Measurements from ENCODE around the gene RHOT2.

The RHOT2 gene

GRCh38 chr16:660132-660458 is 7.8 kb upstream of the RHOT2 start:
- no peak for TF ChIP-seq PKNOX1 (IDR thresholded peaks at IDR 0.05)
- no peak for TF ChIP-seq ZNF384 (IDR thresholded peaks at IDR 0.05)
- no peak for TF ChIP-seq TARDBP (IDR thresholded peaks at IDR 0.05)
- no peak for TF ChIP-seq LEF1 (IDR thresholded peaks at IDR 0.05; ENCODE audit: borderline replicate concordance)
- TF ChIP-seq FOXA1 (IDR thresholded peaks at IDR 0.05) = no peak
- TF ChIP-seq SUZ12 (IDR thresholded peaks at IDR 0.05) = no peak
- TF ChIP-seq CTBP1 (IDR thresholded peaks at IDR 0.05; ENCODE audit: borderline replicate concordance) = no peak
- no peak for TF ChIP-seq L3MBTL2 (conservative IDR thresholded peaks at IDR 0.05)
- DNase-seq (ENCODE audit: extremely low spot score) = no peak
- POLR2A ChIA-PET = interaction anchor here (1.4 to 2.2 kb wide), 4 partner anchors 10 to 20 kb away, joined by 4 to 12 read pairs (median 6); partner anchors contain the start of genes RHBDL1, STUB1 and WDR90
- CTCF ChIA-PET = interaction anchor here (0.6 to 1.7 kb wide), 2 partner anchors 9 to 18 kb away, joined by 4 to 5 read pairs; no protein-coding TSS in a partner anchor

DNA sequence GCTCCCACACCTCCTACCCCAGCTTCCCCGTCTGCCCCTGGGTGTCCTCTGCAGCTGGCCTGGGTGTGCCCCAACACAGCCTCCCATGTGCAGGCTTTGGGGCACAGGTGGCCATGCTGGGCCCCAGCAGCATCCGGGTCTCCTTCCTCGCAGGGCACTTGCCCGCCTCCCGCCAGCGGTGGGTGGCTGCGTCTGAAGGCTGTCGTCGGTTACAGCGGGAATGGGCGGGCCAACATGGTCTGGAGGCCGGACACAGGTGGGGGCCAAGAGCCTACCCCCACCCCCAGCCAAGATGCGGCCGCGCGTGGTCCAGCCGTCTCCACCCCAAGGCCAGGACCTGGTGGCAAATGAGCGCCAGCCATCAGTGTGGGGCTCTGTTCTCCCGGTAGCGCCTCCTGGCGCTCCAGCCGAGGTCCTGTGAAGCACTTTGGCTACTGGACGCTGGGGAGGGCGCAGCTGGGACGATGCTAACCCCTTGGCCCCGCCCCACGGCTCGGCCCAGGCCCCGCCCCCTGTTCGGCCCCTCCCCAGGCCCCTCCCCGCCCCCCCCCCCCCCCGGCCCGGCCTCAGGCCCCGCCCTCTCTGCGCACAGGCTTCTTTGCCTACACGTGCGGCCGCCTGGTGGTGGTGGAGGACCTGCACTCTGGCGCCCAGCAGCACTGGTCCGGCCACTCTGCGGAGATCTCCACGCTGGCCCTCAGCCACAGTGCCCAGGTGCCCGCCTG is 7.3 kb upstream of the RHOT2 start:
- POLR2A ChIA-PET = interaction anchor here (1.5 to 2.2 kb wide), 3 partner anchors 10 to 20 kb away, joined by 4 to 12 read pairs (median 6); partner anchors contain the start of genes STUB1 and WDR90
- CTCF ChIA-PET = interaction anchor here (0.6 to 1.7 kb wide), 2 partner anchors 10 to 18 kb away, joined by 4 to 5 read pairs; no protein-coding TSS in a partner anchor
- peak; percentile 95 for DNase-seq (ENCODE audit: extremely low spot score)

GRCh38 chr16:661184-661821 is 6.6 kb upstream of the RHOT2 start:
- TF ChIP-seq FOXM1 (IDR thresholded peaks at IDR 0.05; ENCODE audit: borderline replicate concordance) (no peak), PKNOX1 (IDR thresholded peaks at IDR 0.05) (no peak), HDGF (IDR thresholded peaks at IDR 0.05; ENCODE audit: borderline replicate concordance) (0 out of 2 replicates have a peak, but pooled peaks have one; percentile 41)
- ChIA-PET POLR2A (interaction anchor here (1.5 to 2.2 kb wide), 3 partner anchors 11 to 19 kb away, joined by 4 to 12 read pairs (median 6); partner anchors contain the start of genes STUB1 and WDR90), CTCF (no interaction called here)
- DNase-seq (ENCODE audit: extremely low spot score) = no peak

More for the DNA sequence above, 7.3 kb upstream of the RHOT2 start:
- TF ChIP-seq SP1 (IDR thresholded peaks at IDR 0.05) (no peak), HDGF (IDR thresholded peaks at IDR 0.05; ENCODE audit: borderline replicate concordance) (0 out of 2 replicates have a peak, but pooled peaks have one; percentile 51)

- no peak for TF ChIP-seq PKNOX1 (IDR thresholded peaks at IDR 0.05)
- ChIA-PET CTCF (no interaction called here), POLR2A (interaction anchor here (0.8 kb wide), 1 partner anchor 12 kb away, joined by 3 read pairs; the partner anchor contains the start of gene WDR90)
- no peak for DNase-seq (ENCODE audit: extremely low spot score)
These were observed 5.8 kb upstream of the RHOT2 start for GRCh38 chr16:662095-662494.

DNA sequence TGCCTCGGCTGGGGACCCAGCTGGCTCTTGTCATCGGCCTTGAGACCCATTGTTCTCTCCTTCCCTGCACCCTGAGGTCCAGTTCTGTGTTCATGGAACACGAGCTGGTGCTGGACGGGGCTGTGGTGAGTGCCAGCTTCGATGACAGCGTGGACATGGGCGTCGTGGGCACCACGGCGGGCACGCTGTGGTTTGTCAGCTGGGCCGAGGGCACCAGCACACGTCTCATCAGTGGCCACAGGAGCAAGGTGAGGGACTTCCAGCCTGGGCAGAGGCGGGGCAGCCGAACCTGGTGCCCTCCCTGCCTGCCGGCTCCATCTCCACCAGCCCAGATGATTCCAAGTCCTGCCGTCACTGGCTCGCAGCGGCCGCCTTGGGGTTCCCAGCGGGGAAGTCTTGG is 5.3 kb upstream of the RHOT2 start:
- POLR2A ChIA-PET = interaction anchor here (0.8 kb wide), 1 partner anchor 13 kb away, joined by 3 read pairs; the partner anchor contains the start of gene WDR90
- TF ChIP-seq ZNF384 (IDR thresholded peaks at IDR 0.05) = no peak
- no peak for TF ChIP-seq ARNT (IDR thresholded peaks at IDR 0.05)
- TF ChIP-seq FOXK2 (IDR thresholded peaks at IDR 0.05) = no peak
- TF ChIP-seq L3MBTL2 (conservative IDR thresholded peaks at IDR 0.05) = no peak
- TF ChIP-seq NFRKB (IDR thresholded peaks at IDR 0.05) = no peak
- CTCF ChIA-PET = no interaction called here
- DNase-seq (ENCODE audit: extremely low spot score) = no peak

- ChIA-PET POLR2A (interaction anchor here (3.0 kb wide), 1 partner anchor 15 kb away, joined by 13 read pairs; no protein-coding TSS in a partner anchor), CTCF (no interaction called here)
- TF ChIP-seq BHLHE40 (IDR thresholded peaks at IDR 0.05; ENCODE audit: borderline replicate concordance) (no peak), FOXM1 (IDR thresholded peaks at IDR 0.05; ENCODE audit: borderline replicate concordance) (no peak), FOXA1 (IDR thresholded peaks at IDR 0.05) (no peak), NFRKB (IDR thresholded peaks at IDR 0.05) (no peak), HDGF (IDR thresholded peaks at IDR 0.05; ENCODE audit: borderline replicate concordance) (no peak), ELF4 (IDR thresholded peaks at IDR 0.05) (no peak), SUZ12 (IDR thresholded peaks at IDR 0.05) (no peak), LEF1 (IDR thresholded peaks at IDR 0.05; ENCODE audit: borderline replicate concordance) (no peak), ZNF384 (IDR thresholded peaks at IDR 0.05) (no peak), PKNOX1 (IDR thresholded peaks at IDR 0.05) (no peak), L3MBTL2 (conservative IDR thresholded peaks at IDR 0.05) (no peak), ARNT (IDR thresholded peaks at IDR 0.05) (no peak), SP1 (IDR thresholded peaks at IDR 0.05) (no peak)
- no peak for DNase-seq (ENCODE audit: extremely low spot score)
These were observed 1.4 kb upstream of the RHOT2 start for GRCh38 chr16:666572-666971.

Measured in HEK293T (cell line).